Parathyroid adenoma (tissue), 2 donors: ENCODE data around the gene ZDHHC14.

Experiments used
- H2AFZ ChIP-seq: fragments of 300-600 bp; sonication (generic); one replicate; pipeline ENCODE4 v1.7.0; 2017; ENCODE audit warnings: antibody characterized with exemption, mild to moderate bottlenecking
- H3K27ac ChIP-seq: fragments of 300-600 bp; sonication (generic); one replicate; pipeline ENCODE4 v1.7.0; 2017
- H3K27me3 ChIP-seq: fragments of 300-600 bp; sonication (generic); one replicate; pipeline ENCODE4 v1.7.0; 2017; ENCODE audit warnings: low read length; ENCODE audit not compliant: control insufficient read depth, insufficient read depth
- H3K36me3 ChIP-seq: fragments of 300-600 bp; sonication (generic); one replicate; pipeline ENCODE4 v1.7.0; 2017; ENCODE audit warnings: low read length; ENCODE audit not compliant: control insufficient read depth, insufficient read depth
- H3K4me1 ChIP-seq: fragments of 300-600 bp; sonication (generic); one replicate; pipeline ENCODE4 v1.7.0; 2017; ENCODE audit warnings: control low read depth
- H3K4me2 ChIP-seq: fragments of 300-600 bp; sonication (generic); one replicate; pipeline ENCODE4 v1.7.0; 2017; ENCODE audit warnings: low read length
- H3K4me3 ChIP-seq: fragments of 300-600 bp; sonication (generic); one replicate; pipeline ENCODE4 v1.7.0; 2017; ENCODE audit warnings: low read depth, low read length
- H3K79me2 ChIP-seq: fragments of 300-600 bp; sonication (generic); one replicate; pipeline ENCODE4 v1.7.0; 2017; ENCODE audit warnings: control low read depth
- H3K9ac ChIP-seq: fragments of 300-600 bp; sonication (generic); one replicate; pipeline ENCODE4 v1.7.0; 2017; ENCODE audit warnings: mild to moderate bottlenecking
- H3K9me3 ChIP-seq: fragments of 300-600 bp; sonication (generic); one replicate; pipeline ENCODE4 v1.7.0; 2017; ENCODE audit warnings: low read length; ENCODE audit not compliant: control insufficient read depth
- CTCF ChIP-seq: fragments of 300-600 bp; sonication (generic); IDR thresholded peaks from one replicate; pipeline ENCODE4 v1.7.0; 2017; ENCODE audit warnings: antibody characterized with exemption, mild to moderate bottlenecking
- donor health status: primary hyperparathyroidism.

ZDHHC14 gene

GRCh38 chr6:157518397-157519250 is 137.6 kb downstream of the ZDHHC14 start:
- no peak overlapping the region for H2AFZ ChIP-seq
- peaks cover 12% of the 10 kb centered on the region for H3K79me2 ChIP-seq
- no peak overlapping the region for H3K4me2 ChIP-seq
- no peaks in the 10 kb centered on the region for H3K4me1 ChIP-seq
- no peaks in the 10 kb centered on the region for H3K9me3 ChIP-seq
- no peak overlapping the region for H3K4me3 ChIP-seq
- H3K9ac ChIP-seq: no peak overlapping the region
- no peak overlapping the region for H3K27ac ChIP-seq
- no peaks in the 10 kb centered on the region for H3K27me3 ChIP-seq
- no peaks in the 10 kb centered on the region for H3K36me3 ChIP-seq
- TF ChIP-seq CTCF: no peak

DNA sequence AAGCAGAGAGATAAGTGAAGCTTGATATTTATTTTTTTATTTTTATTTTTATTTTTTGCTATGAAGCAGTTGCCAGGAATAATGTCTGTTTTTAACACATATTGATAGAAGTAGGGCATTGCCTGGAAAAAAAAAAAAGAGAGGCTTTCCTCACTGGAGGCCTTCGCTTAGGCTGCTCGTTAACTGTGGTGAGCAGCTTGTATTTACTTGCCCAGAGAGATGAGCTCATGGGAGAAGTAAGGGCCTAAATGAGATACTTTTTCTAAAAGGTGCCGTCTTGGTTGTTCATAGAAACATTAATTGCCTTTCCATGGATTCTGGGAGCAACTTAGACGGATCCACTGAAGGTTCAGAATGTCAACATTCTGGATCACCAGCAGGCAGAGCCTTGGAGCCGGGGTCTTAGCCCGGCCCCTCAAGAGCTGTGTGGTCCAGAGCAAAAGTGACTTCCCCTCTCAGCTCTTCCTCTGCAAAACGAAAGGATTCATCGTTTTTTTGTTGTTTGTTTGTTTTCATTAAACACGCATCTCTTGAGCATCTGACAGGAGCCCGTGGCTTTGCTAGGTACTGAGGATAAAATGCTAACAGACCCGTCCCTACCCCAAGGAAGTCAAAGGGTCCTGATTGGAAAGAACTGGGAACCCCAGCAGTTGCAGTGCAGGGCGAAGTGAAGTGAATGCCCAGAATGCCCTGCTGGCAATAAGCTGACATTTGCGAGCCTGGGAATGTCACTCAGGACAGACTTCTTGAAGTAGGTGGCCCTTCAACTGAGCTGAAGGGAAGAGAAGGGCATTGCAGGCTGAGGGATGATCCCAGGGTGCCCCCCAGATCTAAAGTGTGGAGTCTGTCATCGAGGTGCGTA is 138.5 kb downstream of the ZDHHC14 start:
- no peak overlapping the region for H3K27ac ChIP-seq
- H3K4me2 ChIP-seq: no peak overlapping the region
- no peaks in the 10 kb centered on the region for H3K4me1 ChIP-seq
- no peak overlapping the region for H3K4me3 ChIP-seq
- no peaks in the 10 kb centered on the region for H3K36me3 ChIP-seq
- no peak for TF ChIP-seq CTCF
- H3K27me3 ChIP-seq: no peaks in the 10 kb centered on the region
- no peaks in the 10 kb centered on the region for H3K9me3 ChIP-seq
- H3K9ac ChIP-seq: no peak overlapping the region
- no peak overlapping the region for H2AFZ ChIP-seq
- peaks cover 12% of the 10 kb centered on the region for H3K79me2 ChIP-seq

DNA sequence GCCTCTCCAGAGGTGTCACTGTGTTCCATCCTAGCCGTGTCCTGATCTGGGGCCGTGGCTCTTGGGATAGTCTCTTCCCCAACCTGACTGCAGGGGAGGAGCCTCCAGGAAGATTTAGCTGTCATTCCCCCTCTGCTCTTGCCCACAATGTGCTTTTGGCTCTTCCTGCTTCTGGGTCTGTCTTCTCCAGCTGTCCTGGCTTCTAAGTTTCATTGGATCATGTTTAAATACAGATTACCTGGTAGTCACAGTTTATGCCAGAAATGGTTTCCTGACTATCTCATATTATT is 139.1 kb downstream of the ZDHHC14 start:
- peaks cover 6% of the 10 kb centered on the region for H3K79me2 ChIP-seq
- no peak for TF ChIP-seq CTCF
- H2AFZ ChIP-seq: no peak overlapping the region
- no peak overlapping the region for H3K27ac ChIP-seq
- H3K4me2 ChIP-seq: no peak overlapping the region
- H3K27me3 ChIP-seq: no peaks in the 10 kb centered on the region
- no peaks in the 10 kb centered on the region for H3K36me3 ChIP-seq
- H3K4me3 ChIP-seq: no peak overlapping the region
- no peaks in the 10 kb centered on the region for H3K9me3 ChIP-seq
- no peaks in the 10 kb centered on the region for H3K4me1 ChIP-seq
- no peak overlapping the region for H3K9ac ChIP-seq

GRCh38 chr6:157520596-157521361 is 139.8 kb downstream of the ZDHHC14 start:
- Histone ChIP-seq H3K79me2 (peaks cover 5% of the 10 kb centered on the region), H3K9me3 (no peaks in the 10 kb centered on the region), H2AFZ (no peak overlapping the region), H3K4me3 (no peak overlapping the region), H3K36me3 (no peaks in the 10 kb centered on the region), H3K9ac (no peak overlapping the region), H3K4me1 (no peaks in the 10 kb centered on the region), H3K27me3 (no peaks in the 10 kb centered on the region), H3K27ac (no peak overlapping the region), H3K4me2 (no peak overlapping the region)
- no peak for TF ChIP-seq CTCF
